ENCODE measurements around the gene CDKL4.
"Not testable (repeated sequence)": the region's sequence is repeated elsewhere in the genome, so short reads cannot be mapped to it uniquely, and the experiment has no call there.

The CDKL4 gene

GRCh38 chr2:39228413-39229209 is 15.2 kb downstream of the CDKL4 start:
- DNase-seq: no peak

- peak; percentile 31 for DNase-seq
These were observed 15.9 kb downstream of the CDKL4 start for GRCh38 chr2:39227628-39228412.

- DNase-seq: no peak
These were observed 18.2 kb downstream of the CDKL4 start for GRCh38 chr2:39225567-39225966.

GRCh38 chr2:39223909-39224308 is 19.9 kb downstream of the CDKL4 start:
- DNase-seq: no peak

GRCh38 chr2:39221459-39221858 is 22.3 kb downstream of the CDKL4 start:
- DNase-seq: no peak

GRCh38 chr2:39220136-39220535 is 23.6 kb downstream of the CDKL4 start:
- DNase-seq: no peak

- DNase-seq: no peak
These were observed 25.4 kb downstream of the CDKL4 start for GRCh38 chr2:39218391-39218790.

- no peak for DNase-seq
These were observed 26.6 kb downstream of the CDKL4 start for GRCh38 chr2:39217192-39217550.

GRCh38 chr2:39216346-39217191 is 27.2 kb downstream of the CDKL4 start:
- DNase-seq: no peak

- no peak for DNase-seq
These were observed 28.2 kb downstream of the CDKL4 start for GRCh38 chr2:39215545-39215944.

GRCh38 chr2:39213015-39213414 is 30.8 kb downstream of the CDKL4 start:
- DNase-seq: no peak

- no peak for DNase-seq
These were observed 32.9 kb downstream of the CDKL4 start for GRCh38 chr2:39210846-39211245.

- no peak for DNase-seq
These were observed 40.4 kb downstream of the CDKL4 start for GRCh38 chr2:39203382-39203781.

- no peak for DNase-seq
These were observed 41.0 kb downstream of the CDKL4 start for GRCh38 chr2:39202639-39203369.

GRCh38 chr2:39197003-39197402 is 46.8 kb downstream of the CDKL4 start:
- not testable (repeated sequence) for DNase-seq

GRCh38 chr2:39194686-39195085 is 49.1 kb downstream of the CDKL4 start:
- DNase-seq: no peak

- DNase-seq: no peak
These were observed 54.7 kb downstream of the CDKL4 start for GRCh38 chr2:39188960-39189494.

- no peak for DNase-seq
These were observed 60.1 kb downstream of the CDKL4 start for GRCh38 chr2:39183673-39184072.

- no peak for DNase-seq
These were observed 62.5 kb downstream of the CDKL4 start for GRCh38 chr2:39181297-39181696.

- no peak for DNase-seq
These were observed 63.5 kb downstream of the CDKL4 start for GRCh38 chr2:39179974-39180960.

- DNase-seq: no peak
These were observed 65.0 kb downstream of the CDKL4 start for GRCh38 chr2:39178756-39179155.

Data from NCI-H2029 treated with DMSO at 0.1 percent for 48 hours (cell line).